GM12891 (cell line): ENCODE measurements around the gene HBE1.
"Not testable (repeated sequence)": the region's sequence is repeated elsewhere in the genome, so short reads cannot be mapped to it uniquely, and the experiment has no call there.

Source experiments
- DNase-seq: peaks from one replicate; pipeline ENCODE4 v3.0.0; 2011; ENCODE audit warnings: low spot score; ENCODE audit not compliant: insufficient read length
- FAIRE-seq: peaks from 2 replicates; lab custom pipeline; 2011; peaks lifted over from hg19 to GRCh38; lab: Jason Lieb, UNC
- PAX5 ChIP-seq: IDR thresholded peaks from 2 replicates; pipeline ENCODE4 v1.6.1; 2011; ENCODE audit warnings: low read length, moderate library complexity, mild to moderate bottlenecking; ENCODE audit not compliant: insufficient read depth, severe bottlenecking
- POLR2A ChIP-seq: IDR thresholded peaks from 2 replicates; pipeline ENCODE4 v1.6.1; 2011; ENCODE audit warnings: low read depth, low read length, control low read depth
- POLR2AphosphoS5 ChIP-seq: IDR thresholded peaks from 2 replicates; pipeline ENCODE4 v1.6.1; 2011; ENCODE audit warnings: low read depth, low read length, control low read depth
- POU2F2 ChIP-seq: IDR thresholded peaks from 2 replicates; pipeline ENCODE4 v1.6.1; 2011; ENCODE audit warnings: low read depth, mild to moderate bottlenecking, control low read depth, low read length, moderate library complexity
- SPI1 ChIP-seq: IDR thresholded peaks from 2 replicates; pipeline ENCODE4 v1.6.1; 2011; ENCODE audit warnings: low read depth, low read length, control low read depth
- TAF1 ChIP-seq: IDR thresholded peaks from 2 replicates; pipeline ENCODE4 v1.6.1; 2011; ENCODE audit warnings: low read depth, low read length, control low read depth

Gene HBE1

GRCh38 chr11:5275369-5276110 lies 5.8 kb upstream of the HBE1 start:
- DNase-seq = no peak
- TF ChIP-seq POLR2A (no peak), POU2F2 (no peak), PAX5 (no peak), TAF1 (no peak), POLR2AphosphoS5 (no peak), SPI1 (no peak)
- no peak for FAIRE-seq

DNA sequence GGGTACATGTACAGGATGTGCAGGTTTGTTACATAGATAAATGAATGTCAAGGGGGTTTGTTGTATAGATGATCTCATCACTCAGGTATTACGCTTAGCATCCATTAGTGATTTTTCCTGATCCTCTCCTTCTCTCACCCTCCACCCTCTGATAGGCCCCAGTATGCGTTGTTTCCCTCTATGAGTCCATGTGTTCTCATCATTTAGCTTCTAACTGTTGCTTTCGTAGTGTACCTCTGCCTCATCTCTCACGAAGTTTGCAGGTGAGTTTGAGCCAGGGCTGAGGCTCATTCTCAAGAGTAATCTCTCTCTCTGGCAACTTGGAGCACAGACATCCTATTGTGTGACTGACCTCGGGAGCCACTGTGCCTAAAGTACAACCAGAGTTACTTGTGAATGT lies 4.7 kb upstream of the HBE1 start:
- DNase-seq (no peak), FAIRE-seq (no peak)
- TF ChIP-seq POLR2A (no peak), PAX5 (no peak), TAF1 (no peak), SPI1 (no peak), POU2F2 (no peak), POLR2AphosphoS5 (no peak)

DNA sequence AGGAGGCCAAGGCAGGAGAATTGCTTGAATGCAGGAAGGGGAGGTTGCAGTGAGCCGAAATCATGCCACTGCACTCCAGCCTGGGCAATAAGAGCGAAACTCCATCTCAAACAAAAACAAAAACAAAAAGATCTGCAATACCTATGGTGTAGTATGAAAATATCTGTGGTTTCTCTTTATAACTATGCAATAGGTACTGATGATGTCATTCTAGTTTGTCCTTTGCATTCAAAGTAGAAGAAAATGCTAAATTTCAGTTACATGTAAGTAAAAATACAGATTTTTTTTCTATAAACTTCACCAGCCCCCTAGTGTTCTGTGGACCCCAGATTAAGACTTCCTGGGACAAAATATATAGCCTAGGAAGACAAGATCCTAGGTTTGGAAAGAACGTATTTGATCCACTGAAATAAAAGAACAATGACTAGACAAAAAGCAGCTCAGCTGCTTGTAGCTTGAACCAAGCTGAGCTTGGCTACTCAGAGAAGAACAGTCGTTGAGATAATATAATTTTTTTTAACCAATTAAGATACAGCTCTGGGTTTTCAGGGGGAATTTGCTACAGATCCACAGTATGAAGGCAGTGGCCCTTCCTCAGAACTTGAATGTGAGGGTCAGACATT lies 2.8 kb upstream of the HBE1 start:
- no peak for FAIRE-seq
- TF ChIP-seq PAX5 (no peak), POU2F2 (no peak), POLR2AphosphoS5 (no peak), POLR2A (no peak), TAF1 (no peak), SPI1 (no peak)
- DNase-seq = no peak

- FAIRE-seq (no peak), DNase-seq (no peak)
- TF ChIP-seq POLR2AphosphoS5 (no peak), POU2F2 (no peak), SPI1 (no peak)
These were observed 2.6 kb downstream of the HBE1 start for GRCh38 chr11:5267033-5267563.

DNA sequence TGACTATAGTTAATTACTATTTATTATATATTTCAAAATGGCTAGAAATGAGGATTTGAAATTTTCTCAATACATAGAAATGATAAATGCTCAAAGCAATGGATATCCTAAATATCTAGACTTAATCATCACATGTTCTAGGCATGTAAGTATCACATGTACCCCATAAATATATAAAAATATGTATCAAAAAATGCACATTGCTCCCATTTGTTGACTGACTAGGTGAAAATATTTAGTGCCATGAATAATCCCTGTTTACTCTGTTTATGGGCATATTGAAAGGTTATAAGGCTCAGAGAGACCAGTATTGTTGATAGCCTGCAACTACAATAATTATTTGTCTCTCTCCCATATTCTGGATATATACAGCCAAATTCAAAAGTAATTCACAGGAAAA lies 3.1 kb downstream of the HBE1 start:
- FAIRE-seq = no peak
- TF ChIP-seq SPI1 = no peak
- TF ChIP-seq POLR2A = no peak
- TF ChIP-seq PAX5 = no peak
- no peak for TF ChIP-seq TAF1
- TF ChIP-seq POU2F2 = no peak
- TF ChIP-seq POLR2AphosphoS5 = no peak

GRCh38 chr11:5265832-5266231 lies 3.9 kb downstream of the HBE1 start:
- FAIRE-seq = no peak
- no peak for DNase-seq
- no peak for TF ChIP-seq PAX5
- TF ChIP-seq SPI1 = no peak
- no peak for TF ChIP-seq POLR2AphosphoS5
- TF ChIP-seq TAF1 = no peak
- no peak for TF ChIP-seq POU2F2
- no peak for TF ChIP-seq POLR2A

More for the DNA sequence above, 3.1 kb downstream of the HBE1 start:
- no peak for DNase-seq

GRCh38 chr11:5258543-5259262 lies 11.0 kb downstream of the HBE1 start:
- TF ChIP-seq PAX5 (no peak), POLR2A (no peak), POLR2AphosphoS5 (no peak), SPI1 (no peak), POU2F2 (no peak), TAF1 (no peak)
- FAIRE-seq = no peak
- DNase-seq = no peak

DNA sequence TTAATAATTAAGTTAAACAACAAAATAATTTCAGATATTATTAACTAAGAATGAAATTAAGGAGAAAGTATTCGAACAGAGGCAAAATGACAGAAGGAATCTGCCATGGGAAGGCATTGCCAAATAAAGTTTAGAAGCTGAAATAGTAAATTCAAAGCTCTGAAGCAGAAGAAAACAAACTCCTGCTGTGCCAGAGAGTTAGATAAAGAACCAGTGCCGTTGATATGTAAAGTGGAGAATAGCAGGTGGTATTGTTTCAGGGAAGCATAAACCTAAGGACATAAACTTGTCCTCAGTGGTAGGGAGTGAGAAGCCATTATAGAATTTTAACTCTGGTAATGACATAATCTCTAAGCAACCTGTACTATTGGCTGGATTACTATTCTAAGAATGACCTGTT lies 12.4 kb downstream of the HBE1 start:
- TF ChIP-seq POU2F2 (no peak), SPI1 (no peak), TAF1 (no peak), PAX5 (no peak), POLR2A (no peak), POLR2AphosphoS5 (no peak)
- FAIRE-seq (no peak), DNase-seq (no peak)

DNA sequence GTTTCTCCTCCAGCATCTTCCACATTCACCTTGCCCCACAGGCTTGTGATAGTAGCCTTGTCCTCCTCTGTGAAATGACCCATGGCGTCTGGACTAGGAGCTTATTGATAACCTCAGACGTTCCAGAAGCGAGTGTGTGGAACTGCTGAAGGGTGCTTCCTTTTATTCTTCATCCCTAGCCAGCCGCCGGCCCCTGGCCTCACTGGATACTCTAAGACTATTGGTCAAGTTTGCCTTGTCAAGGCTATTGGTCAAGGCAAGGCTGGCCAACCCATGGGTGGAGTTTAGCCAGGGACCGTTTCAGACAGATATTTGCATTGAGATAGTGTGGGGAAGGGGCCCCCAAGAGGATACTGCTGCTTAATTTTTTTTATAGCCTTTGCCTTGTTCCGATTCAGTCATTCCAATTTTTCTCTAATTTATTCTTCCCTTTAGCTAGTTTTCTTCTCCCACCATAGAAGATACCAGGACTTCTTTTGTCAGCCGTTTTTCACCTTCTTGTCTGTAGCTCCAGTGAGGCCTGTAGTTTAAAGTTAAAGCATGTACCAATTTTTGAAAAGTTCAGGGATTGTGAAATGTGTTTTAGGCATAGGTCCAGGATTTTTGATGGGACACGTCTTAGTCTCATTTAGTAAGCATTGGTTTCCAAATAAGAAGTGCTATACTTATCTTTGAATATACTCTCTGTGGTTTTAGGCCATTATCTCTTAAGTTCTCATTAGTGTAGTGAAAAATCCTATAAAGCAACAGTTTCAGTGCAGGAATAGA lies 14.9 kb downstream of the HBE1 start, which contains the start of gene HBG2:
Gene HBG2 (minus strand): TSS at position 136 of the 768 bp plus-strand sequence. CDS start 53 bp downstream, at position 83.
- not testable (repeated sequence) for FAIRE-seq, DNase-seq

GRCh38 chr11:5254023-5254422 lies 15.7 kb downstream of the HBE1 start:
- DNase-seq, FAIRE-seq: not testable (repeated sequence)

DNA sequence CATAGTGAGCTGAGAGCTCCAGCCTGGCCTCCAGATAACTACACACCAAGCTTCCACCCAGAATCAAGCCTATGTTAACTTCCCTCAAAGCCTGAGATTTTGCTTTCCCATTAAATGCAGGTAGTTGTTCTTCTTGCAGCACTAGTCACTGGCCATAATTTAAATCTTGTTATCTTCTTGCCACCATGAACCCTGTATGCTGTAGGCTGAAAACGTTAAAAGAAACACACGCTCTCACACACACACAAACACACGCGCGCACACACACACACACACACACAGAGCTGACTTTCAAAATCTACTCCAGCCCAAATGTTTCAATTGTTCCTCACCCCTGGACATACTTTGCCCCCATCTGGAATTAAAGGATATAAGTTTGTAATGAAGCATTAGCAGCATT lies 16.3 kb downstream of the HBE1 start:
- not testable (repeated sequence) for FAIRE-seq, DNase-seq
